Measurements from ENCODE around the gene B3GNT5. TPM values are rescaled to one million over a fixed set of nuclear protein-coding genes. Genes with fewer than 3 reads are reported as not detected.

Gene B3GNT5
- total and polyA plus RNA-seq, 2 donors (not counting 1 experiment from before 2014, with no cell fraction given): 0.96 to 1.3 TPM

GRCh38 chr3:183310936-183311335 is 57.9 kb downstream of the B3GNT5 start:
- no peak for DNase-seq (ENCODE audit: low read depth in 2 of 2)
- H3K27me3 ChIP-seq (ENCODE audit: control insufficient read depth, insufficient read depth, low read length): peaks cover 12% of the 10 kb centered on the region
- no peak overlapping the region for H3K27ac ChIP-seq (ENCODE audit: insufficient read depth, low read length)
- no peak overlapping the region for H2AFZ ChIP-seq (ENCODE audit: low read length)
- H3K4me2 ChIP-seq (ENCODE audit: extremely low read depth, insufficient read depth, low read length): no peak overlapping the region
- H3K36me3 ChIP-seq (ENCODE audit: control insufficient read depth, insufficient read depth, low read length): no peaks in the 10 kb centered on the region
- no peaks in the 10 kb centered on the region for H3K79me2 ChIP-seq (ENCODE audit: control insufficient read depth, insufficient read depth, low read length)
- H3K4me1 ChIP-seq (ENCODE audit: control insufficient read depth, extremely low read depth, insufficient read depth, low read length): no peaks in the 10 kb centered on the region
- no peak overlapping the region for H3K9ac ChIP-seq (ENCODE audit: insufficient read depth, low read length)
- no peaks in the 10 kb centered on the region for H3K9me3 ChIP-seq (ENCODE audit: control insufficient read depth, insufficient read depth, low read depth, low read length)
- TF ChIP-seq EZH2 (IDR thresholded peaks at IDR 0.05; ENCODE audit: low read length, missing control alignments): no peak
- TF ChIP-seq, protein P1, sequence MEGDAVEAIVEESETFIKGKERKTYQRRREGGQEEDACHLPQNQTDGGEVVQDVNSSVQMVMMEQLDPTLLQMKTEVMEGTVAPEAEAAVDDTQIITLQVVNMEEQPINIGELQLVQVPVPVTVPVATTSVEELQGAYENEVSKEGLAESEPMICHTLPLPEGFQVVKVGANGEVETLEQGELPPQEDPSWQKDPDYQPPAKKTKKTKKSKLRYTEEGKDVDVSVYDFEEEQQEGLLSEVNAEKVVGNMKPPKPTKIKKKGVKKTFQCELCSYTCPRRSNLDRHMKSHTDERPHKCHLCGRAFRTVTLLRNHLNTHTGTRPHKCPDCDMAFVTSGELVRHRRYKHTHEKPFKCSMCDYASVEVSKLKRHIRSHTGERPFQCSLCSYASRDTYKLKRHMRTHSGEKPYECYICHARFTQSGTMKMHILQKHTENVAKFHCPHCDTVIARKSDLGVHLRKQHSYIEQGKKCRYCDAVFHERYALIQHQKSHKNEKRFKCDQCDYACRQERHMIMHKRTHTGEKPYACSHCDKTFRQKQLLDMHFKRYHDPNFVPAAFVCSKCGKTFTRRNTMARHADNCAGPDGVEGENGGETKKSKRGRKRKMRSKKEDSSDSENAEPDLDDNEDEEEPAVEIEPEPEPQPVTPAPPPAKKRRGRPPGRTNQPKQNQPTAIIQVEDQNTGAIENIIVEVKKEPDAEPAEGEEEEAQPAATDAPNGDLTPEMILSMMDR (conservative IDR thresholded peaks at IDR 0.05 in 1 of 2, IDR thresholded peaks at IDR 0.05 in 1 of 2; ENCODE audit: low read depth in 1 of 2, low read length in 2 of 2): no peak
- H4K20me1 ChIP-seq (ENCODE audit: control insufficient read depth, extremely low read depth, insufficient read depth, low read length): no peaks in the 10 kb centered on the region
- no peak overlapping the region for H3K4me3 ChIP-seq (replicated peaks in 1 of 4; ENCODE audit: control extremely low read depth in 1 of 4, insufficient read depth in 1 of 4, low read depth in 3 of 4, low read length in 4 of 4)

GRCh38 chr3:183312433-183312832 is 59.4 kb downstream of the B3GNT5 start:
- Histone ChIP-seq H3K27me3 (ENCODE audit: control insufficient read depth, insufficient read depth, low read length) (peaks cover 7% of the 10 kb centered on the region), H3K4me3 (replicated peaks in 1 of 4; ENCODE audit: control extremely low read depth in 1 of 4, insufficient read depth in 1 of 4, low read depth in 3 of 4, low read length in 4 of 4) (no peak overlapping the region), H3K27ac (ENCODE audit: insufficient read depth, low read length) (no peak overlapping the region), H3K9me3 (ENCODE audit: control insufficient read depth, insufficient read depth, low read depth, low read length) (no peaks in the 10 kb centered on the region), H3K4me2 (ENCODE audit: extremely low read depth, insufficient read depth, low read length) (no peak overlapping the region), H3K4me1 (ENCODE audit: control insufficient read depth, extremely low read depth, insufficient read depth, low read length) (no peaks in the 10 kb centered on the region), H2AFZ (ENCODE audit: low read length) (no peak overlapping the region), H3K9ac (ENCODE audit: insufficient read depth, low read length) (no peak overlapping the region), H3K36me3 (ENCODE audit: control insufficient read depth, insufficient read depth, low read length) (no peaks in the 10 kb centered on the region), H3K79me2 (ENCODE audit: control insufficient read depth, insufficient read depth, low read length) (no peaks in the 10 kb centered on the region), H4K20me1 (ENCODE audit: control insufficient read depth, extremely low read depth, insufficient read depth, low read length) (no peaks in the 10 kb centered on the region)
- DNase-seq (ENCODE audit: low read depth in 2 of 2): no peak
- TF ChIP-seq, protein P1 (conservative IDR thresholded peaks at IDR 0.05 in 1 of 2, IDR thresholded peaks at IDR 0.05 in 1 of 2; ENCODE audit: low read depth in 1 of 2, low read length in 2 of 2): no peak
- TF ChIP-seq EZH2 (IDR thresholded peaks at IDR 0.05; ENCODE audit: low read length, missing control alignments): no peak

DNA sequence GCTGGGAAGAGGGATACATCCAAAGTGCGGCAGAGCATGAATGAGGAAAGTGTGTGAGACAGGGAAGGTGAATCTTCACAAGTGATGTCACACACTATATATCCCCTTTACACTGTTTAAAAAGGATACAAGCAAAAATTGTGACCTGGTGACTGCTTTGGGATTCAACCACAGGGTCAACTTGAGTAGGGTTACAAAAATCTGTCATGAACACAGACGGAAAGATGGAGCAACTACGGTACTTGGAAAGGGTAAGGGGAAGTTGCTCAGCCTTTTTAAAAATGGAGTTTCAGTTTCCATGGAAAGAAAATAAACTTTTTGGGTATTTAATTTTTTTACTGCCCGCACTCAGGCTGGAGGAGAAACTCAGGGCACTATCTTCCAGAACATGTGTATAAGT is 60.3 kb downstream of the B3GNT5 start:
- Histone ChIP-seq H3K27ac (ENCODE audit: insufficient read depth, low read length) (no peak overlapping the region), H3K27me3 (ENCODE audit: control insufficient read depth, insufficient read depth, low read length) (peaks cover 6% of the 10 kb centered on the region), H3K36me3 (ENCODE audit: control insufficient read depth, insufficient read depth, low read length) (no peaks in the 10 kb centered on the region), H3K4me2 (ENCODE audit: extremely low read depth, insufficient read depth, low read length) (no peak overlapping the region), H3K4me3 (replicated peaks in 1 of 4; ENCODE audit: control extremely low read depth in 1 of 4, insufficient read depth in 1 of 4, low read depth in 3 of 4, low read length in 4 of 4) (no peak overlapping the region), H3K9me3 (ENCODE audit: control insufficient read depth, insufficient read depth, low read depth, low read length) (no peaks in the 10 kb centered on the region), H4K20me1 (ENCODE audit: control insufficient read depth, extremely low read depth, insufficient read depth, low read length) (no peaks in the 10 kb centered on the region), H2AFZ (ENCODE audit: low read length) (no peak overlapping the region), H3K4me1 (ENCODE audit: control insufficient read depth, extremely low read depth, insufficient read depth, low read length) (no peaks in the 10 kb centered on the region), H3K9ac (ENCODE audit: insufficient read depth, low read length) (no peak overlapping the region), H3K79me2 (ENCODE audit: control insufficient read depth, insufficient read depth, low read length) (no peaks in the 10 kb centered on the region)
- no peak for TF ChIP-seq EZH2 (IDR thresholded peaks at IDR 0.05; ENCODE audit: low read length, missing control alignments)
- TF ChIP-seq, protein P1 (conservative IDR thresholded peaks at IDR 0.05 in 1 of 2, IDR thresholded peaks at IDR 0.05 in 1 of 2; ENCODE audit: low read depth in 1 of 2, low read length in 2 of 2): no peak
- no peak for DNase-seq (ENCODE audit: low read depth in 2 of 2)

Data from fibroblast of lung (primary cell).